Measurements from ENCODE around the gene USP36.
"Not testable (repeated sequence)": the region's sequence is repeated elsewhere in the genome, so short reads cannot be mapped to it uniquely, and the experiment has no call there.

Gene USP36

DNA sequence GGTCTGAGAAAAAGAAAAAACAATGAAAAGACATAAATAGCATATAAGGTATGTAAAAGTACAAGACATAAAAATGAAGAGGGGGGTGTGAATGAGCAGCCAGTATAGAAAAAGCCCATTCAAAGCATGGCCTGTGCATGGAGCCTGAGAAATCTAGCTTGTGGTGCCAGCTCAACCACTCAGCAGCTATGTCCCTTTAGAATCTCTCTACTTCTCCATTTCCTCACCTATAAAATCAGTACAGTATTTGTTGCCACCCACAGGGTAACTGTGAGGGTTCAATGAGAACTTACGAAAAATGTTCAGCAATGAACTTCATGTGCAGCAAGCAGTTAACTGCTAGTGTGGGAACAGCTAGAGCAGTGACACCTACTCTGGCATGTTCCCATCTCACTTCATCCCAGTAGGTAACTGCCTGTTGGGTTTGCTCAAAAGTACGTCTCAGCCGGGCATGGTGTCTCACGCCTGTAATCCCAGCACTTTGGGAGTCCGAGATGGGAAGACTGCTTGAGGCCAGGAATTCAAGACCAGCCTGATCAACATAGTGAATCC, 73.8 kb downstream of the USP36 start:
- DNase-seq (ENCODE audit: low spot score), result no peak

DNA sequence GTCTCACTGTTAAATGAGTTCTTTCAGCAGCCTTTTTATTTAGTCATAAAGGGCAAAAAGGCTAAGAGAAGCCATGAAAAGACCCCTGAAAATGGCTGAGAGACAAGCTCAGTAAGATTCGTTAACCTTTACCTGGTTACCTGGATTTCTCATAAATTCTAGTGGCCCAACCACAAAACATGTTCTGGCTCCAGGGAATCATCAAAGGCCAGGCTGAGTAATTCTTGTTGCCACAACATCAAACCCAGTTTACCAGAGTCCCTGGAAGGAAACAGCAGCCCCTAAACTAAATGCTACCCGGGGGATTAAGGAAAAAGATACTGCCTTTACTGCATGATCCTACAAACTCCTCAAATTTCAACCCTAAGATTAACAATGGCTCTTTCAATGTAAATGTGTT, 74.4 kb downstream of the USP36 start:
- no peak for DNase-seq (ENCODE audit: low spot score)

DNA sequence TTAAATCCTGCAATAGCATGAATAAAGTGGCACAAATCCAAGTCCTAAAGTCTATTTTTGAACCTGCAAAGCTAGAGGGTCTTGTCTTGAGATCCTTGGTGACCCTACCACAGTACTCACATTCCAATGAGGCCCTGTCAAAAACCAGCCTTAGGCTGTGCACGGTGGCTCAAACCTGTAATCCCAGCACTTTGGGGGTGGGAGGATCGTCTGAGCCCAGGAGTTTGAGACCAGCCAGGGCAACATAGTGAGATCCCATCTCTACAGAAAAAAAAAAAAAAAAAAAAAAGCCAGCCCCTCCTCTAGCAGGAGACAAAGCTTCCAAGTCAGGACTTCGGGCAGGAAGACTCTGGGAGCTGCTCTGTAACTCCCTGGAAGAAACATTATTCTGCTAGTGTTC, 74.8 kb downstream of the USP36 start:
- DNase-seq (ENCODE audit: low spot score), result no peak

DNA sequence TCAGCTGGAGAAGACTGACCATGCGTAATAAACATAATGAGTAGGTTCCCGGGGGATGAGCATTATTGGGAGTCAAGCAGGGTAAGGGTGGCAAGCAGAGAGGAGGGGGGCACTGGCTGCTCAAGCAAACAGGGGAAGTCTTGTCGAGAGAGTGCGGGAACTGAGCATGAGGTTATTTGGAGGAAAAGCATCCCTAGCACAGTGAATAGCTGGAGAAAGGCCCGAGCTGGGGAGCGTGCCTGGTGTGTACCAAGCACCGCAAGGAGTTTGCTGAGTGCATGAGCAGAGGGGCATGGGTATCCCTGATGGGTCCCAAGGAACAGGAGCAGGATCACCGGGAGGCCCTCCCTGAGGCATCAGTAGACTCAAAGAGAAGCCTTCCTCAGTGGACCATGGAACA, 75.7 kb downstream of the USP36 start:
- no peak for DNase-seq (ENCODE audit: low spot score)

GRCh38 chr17:78763561-78763960, 77.1 kb downstream of the USP36 start:
- no peak for DNase-seq (ENCODE audit: low spot score)

- no peak for DNase-seq (ENCODE audit: low spot score)
Measured at GRCh38 chr17:78761789-78762406, 78.7 kb downstream of the USP36 start.

- no peak for DNase-seq (ENCODE audit: low spot score)
Measured at GRCh38 chr17:78759969-78760352, 80.7 kb downstream of the USP36 start.

DNA sequence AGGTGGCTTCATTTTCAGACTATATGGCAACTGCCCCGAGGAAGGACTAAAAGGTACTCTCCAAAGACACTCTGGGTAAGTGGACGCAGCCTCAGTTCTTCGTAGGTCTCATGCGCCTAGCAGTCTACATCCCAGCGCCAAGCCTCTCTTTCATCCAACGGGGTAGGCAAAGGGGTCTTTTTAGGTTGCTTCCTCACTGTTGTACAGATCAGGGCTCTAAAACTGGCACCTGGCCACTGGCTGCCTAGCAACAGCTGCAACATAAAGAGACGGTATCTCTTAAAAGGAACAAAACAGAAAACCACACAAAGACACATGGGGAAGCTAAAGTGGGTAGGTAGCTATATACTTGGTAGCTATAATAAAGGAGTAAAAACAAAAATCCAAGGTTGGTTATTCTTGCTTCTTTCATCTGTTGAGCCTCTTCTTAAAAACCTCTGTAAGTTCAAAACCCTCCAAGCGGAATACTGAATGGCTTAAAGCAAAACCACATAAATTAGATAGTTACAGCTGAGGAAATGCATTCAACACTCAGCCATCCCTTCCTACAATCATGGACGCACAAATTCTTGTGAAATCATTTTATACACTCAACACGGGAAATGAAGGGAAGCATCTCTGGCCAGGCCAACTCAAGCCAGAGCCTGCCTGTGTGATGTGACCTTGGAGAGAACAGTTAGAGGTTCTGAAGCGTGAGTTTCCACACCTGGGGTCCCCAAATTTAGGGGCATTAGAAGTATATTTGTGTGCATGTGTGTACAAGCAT, 81.2 kb downstream of the USP36 start:
- DNase-seq (ENCODE audit: low spot score), result no peak

DNA sequence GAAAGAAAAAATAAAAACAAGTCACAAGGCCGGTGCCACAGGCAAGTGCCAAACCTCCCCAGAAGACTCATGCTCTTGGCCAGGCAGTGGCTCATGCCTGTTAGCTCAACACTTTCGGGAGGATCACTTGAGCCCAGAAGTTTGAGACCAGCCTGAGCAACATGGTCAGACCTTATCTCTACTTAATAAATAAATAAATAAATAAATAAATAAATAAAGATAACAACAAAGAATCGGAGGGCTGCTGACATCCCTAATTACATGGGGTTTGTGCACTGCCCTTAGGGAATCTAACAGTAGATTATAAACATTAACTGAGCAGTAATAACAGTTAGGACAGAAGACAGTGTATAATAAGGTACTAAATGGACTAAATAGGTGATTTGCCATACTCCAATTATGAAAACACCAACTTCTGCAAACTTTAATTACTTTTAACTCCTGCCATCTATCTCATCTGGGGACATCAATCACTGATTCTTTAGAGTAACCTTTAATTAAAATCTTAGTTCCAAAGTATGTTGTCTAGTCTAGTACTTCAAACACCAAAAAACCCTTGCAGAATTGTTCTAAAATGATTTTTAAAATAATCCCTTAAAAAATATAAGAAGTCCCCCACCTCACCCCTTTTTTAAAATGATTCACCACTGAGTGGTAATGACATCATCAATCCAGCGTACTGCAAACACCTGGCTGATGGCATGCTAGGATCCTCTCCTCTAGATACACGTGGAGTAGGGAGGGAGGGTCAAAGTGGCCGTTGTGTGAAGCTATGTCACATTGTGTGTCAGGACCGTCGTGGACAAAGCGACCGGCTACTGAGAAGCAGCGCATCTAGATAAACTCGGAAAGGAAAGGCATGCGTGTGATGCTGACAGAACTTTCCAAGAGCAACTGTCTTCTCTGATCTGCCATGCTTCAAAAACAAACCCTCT, 87.0 kb downstream of the USP36 start:
- DNase-seq (ENCODE audit: low spot score), result no peak

DNA sequence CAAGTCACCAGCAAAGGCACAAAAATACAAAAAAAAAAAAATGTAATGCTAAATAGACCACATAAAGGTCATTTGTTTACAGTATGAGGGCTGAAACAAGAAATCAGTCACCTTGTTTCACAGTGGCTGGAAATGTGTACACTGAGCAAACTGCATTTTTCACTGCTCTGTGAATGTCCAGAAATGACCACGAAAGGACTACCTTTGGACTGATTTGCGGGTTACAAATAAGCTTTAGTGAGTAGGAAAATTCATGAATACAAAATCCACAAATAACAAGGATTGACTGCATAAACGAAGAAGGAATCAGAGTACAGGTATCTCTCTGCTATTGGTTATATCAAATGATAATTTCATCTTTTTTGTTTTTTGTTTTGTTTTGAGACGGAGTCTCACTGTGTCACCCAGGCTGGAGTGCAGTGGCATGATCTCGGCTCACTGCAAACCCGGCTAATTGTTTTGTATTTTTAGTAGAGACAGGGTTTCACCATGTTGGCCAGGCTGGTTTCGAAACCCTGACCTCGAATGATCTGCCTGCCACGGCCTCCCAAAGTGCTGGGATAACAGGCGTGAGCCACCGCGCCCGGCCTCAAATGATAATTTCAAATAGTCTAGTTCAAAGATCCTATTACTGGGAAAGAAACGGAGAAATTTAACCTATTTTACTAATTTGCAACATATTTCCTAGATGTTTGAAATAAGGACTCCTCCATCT, 89.0 kb downstream of the USP36 start:
- DNase-seq (ENCODE audit: low spot score), result no peak

DNA sequence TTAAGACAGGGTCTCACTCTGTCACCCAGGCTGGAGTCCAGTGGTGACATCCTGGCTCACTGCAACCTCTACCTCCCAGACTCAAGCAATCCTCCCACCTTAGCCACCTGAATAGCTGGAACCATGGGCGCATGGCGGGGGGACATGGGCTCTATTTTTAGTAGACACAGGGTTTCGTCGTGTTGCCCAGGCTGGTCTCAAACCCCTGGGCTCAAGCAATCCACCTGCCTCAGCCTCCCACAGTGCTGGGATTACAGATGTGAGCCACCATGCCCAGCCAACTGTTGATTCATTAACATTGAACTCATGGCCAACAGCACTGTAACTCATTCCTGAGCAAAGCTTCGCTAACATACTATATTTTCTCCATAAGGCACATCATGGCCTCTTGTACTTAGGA, 89.6 kb downstream of the USP36 start:
- not testable (repeated sequence) for DNase-seq (ENCODE audit: low spot score)

GRCh38 chr17:78748730-78749317, 91.8 kb downstream of the USP36 start:
- DNase-seq (ENCODE audit: low spot score), result peak; percentile 69

DNA sequence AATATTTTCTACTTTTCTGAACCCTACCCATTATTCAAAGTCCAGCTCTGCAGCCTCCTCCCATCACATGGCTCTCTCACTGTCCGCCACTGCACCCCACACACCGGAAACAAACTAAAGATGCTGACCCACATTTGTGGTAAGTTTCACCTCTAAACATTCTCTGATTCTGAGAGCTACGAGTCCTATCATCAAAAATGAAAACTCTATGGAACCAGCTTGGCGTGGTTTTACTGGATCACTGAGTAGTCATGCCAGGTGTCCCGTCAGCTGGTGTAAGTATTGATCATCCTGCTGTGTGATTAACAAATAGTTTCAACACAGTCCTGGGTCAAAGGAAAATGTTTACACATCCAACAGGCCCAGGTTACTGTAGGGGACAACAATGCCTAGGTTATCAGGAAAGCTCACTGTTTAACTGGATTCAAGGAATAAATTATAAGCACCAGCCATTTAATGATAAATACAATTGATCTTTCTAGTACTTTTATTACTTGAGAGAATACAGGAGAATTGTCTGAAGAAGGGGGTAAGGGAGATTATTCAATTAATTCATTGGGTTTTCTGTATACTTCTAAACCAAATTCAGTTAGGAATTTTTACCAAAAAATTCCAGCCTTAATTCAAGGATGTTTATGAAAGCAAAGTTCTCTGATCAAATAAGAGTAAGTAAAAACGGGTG, 92.4 kb downstream of the USP36 start:
- DNase-seq (ENCODE audit: low spot score), result no peak

GRCh38 chr17:78747488-78747887, 93.1 kb downstream of the USP36 start:
- DNase-seq (ENCODE audit: low spot score), result no peak

DNA sequence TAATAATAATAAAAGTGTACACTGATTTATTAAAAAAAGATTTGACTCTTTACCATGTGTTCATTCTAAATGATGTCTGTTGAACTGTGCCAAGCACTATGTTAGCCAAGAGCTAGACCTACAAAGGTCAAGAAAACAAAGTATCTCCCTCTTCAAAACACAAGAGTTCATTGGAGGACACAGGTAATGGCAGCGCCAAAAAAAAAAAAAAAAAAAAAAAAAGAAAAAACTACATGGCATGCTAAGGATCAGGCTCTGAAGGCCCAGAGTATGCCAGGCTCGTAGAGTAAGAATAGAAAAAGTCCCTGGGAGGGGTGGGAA, 93.7 kb downstream of the USP36 start:
- no peak for DNase-seq (ENCODE audit: low spot score)

- no peak for DNase-seq (ENCODE audit: low spot score)
Measured at GRCh38 chr17:78746263-78746948, 94.2 kb downstream of the USP36 start.

Measured in AG20443 (cell line).